CD14-positive monocyte (primary cell): Measurements from ENCODE around the gene APOC1. TPM values are rescaled to one million over a fixed set of nuclear protein-coding genes. Genes with fewer than 3 reads are reported as not detected.

Experiments
- DNase-seq, 3 donors: peaks; one replicate each; pipeline ENCODE4 v3.0.0-alpha.2; 2011 to 2022
- H2AFZ ChIP-seq: 2 replicates; pipeline ENCODE4 v1.6.0; 2012; ENCODE audit warnings: mild to moderate bottlenecking, low read depth, low read length, inconsistent platforms; ENCODE audit not compliant: insufficient read depth, poor library complexity, severe bottlenecking
- H3K27ac ChIP-seq, 2 donors: 1 replicate in 1 of 2; 2 replicates in 1 of 2; pipeline ENCODE4 v1.5.1; 2012 to 2013; ENCODE audit warnings: low read length in 2 of 2, control low read depth in 1 of 2, inconsistent platforms in 1 of 2, low read depth in 1 of 2, mild to moderate bottlenecking in 1 of 2
- H3K27me3 ChIP-seq, 2 donors: one replicate each; pipeline versions ENCODE4 v1.6.0 to v1.6.1; 2011 to 2013; ENCODE audit warnings: low read length in 2 of 2; ENCODE audit not compliant: control insufficient read depth in 2 of 2, insufficient read depth in 2 of 2
- H3K36me3 ChIP-seq, 2 donors: replicated peaks in 1 of 2; 1 replicate in 1 of 2; 2 replicates in 1 of 2; pipeline versions ENCODE4 v1.5.1 to v1.6.1; 2012 to 2013; ENCODE audit warnings: low read length in 2 of 2, control low read depth in 1 of 2, inconsistent platforms in 1 of 2, mild to moderate bottlenecking in 1 of 2; ENCODE audit not compliant: insufficient read depth in 2 of 2, control insufficient read depth in 1 of 2
- H3K4me1 ChIP-seq, 2 donors: 1 replicate in 1 of 2; 2 replicates in 1 of 2; pipeline versions ENCODE4 v1.5.1 to v1.6.1; 2012 to 2013; ENCODE audit warnings: low read length in 2 of 2, control low read depth in 1 of 2, inconsistent platforms in 1 of 2, mild to moderate bottlenecking in 1 of 2, moderate library complexity in 1 of 2; ENCODE audit not compliant: insufficient read depth in 2 of 2, control insufficient read depth in 1 of 2
- H3K4me2 ChIP-seq: replicated peaks from 2 replicates; pipeline ENCODE3; 2012; ENCODE audit warnings: low read length, moderate library complexity, mild to moderate bottlenecking; ENCODE audit not compliant: poor library complexity, severe bottlenecking; ENCODE audit errors: extremely low read depth
- H3K4me3 ChIP-seq, 3 experiments: fragments of 200-600 bp in 1 of 3; sonication (generic) in 1 of 3; replicated peaks in 1 of 3; 1 replicate in 2 of 3; 2 replicates in 1 of 3; pipeline ENCODE4 v1.5.1; 2011 to 2013; ENCODE audit warnings: low read length in 3 of 3, mild to moderate bottlenecking in 3 of 3, control low read depth in 2 of 3, low read depth in 2 of 3, inconsistent platforms in 1 of 3, moderate library complexity in 1 of 3
- H3K79me2 ChIP-seq: 2 replicates; pipeline ENCODE4 v1.6.0; 2012; ENCODE audit warnings: mild to moderate bottlenecking, control low read depth, inconsistent platforms, low read length, moderate library complexity; ENCODE audit not compliant: insufficient read depth
- H3K9ac ChIP-seq: 2 replicates; pipeline ENCODE4 v1.6.0; 2017; ENCODE audit warnings: low read length, mild to moderate bottlenecking; ENCODE audit not compliant: insufficient read depth, poor library complexity, severe bottlenecking
- H3K9me3 ChIP-seq, 2 donors: replicated peaks in 1 of 2; 1 replicate in 1 of 2; 2 replicates in 1 of 2; pipeline versions ENCODE4 v1.5.1 to v1.6.1; 2012 to 2013; ENCODE audit warnings: low read length in 2 of 2, control low read depth in 1 of 2; ENCODE audit not compliant: control insufficient read depth in 1 of 2, insufficient read depth in 1 of 2
- H4K20me1 ChIP-seq: 2 replicates; pipeline ENCODE4 v1.6.0; 2012; ENCODE audit warnings: mild to moderate bottlenecking, low read length, control low read depth, moderate library complexity; ENCODE audit not compliant: insufficient read depth
- H3K27ac Mint-ChIP-seq, 7 donors: one replicate each; pipeline ENCODE4 v1.8.0; 2020; ENCODE audit warnings: mild to moderate bottlenecking in 7 of 7, mixed read lengths in 7 of 7, moderate library complexity in 6 of 7, inconsistent platforms in 2 of 7
- H3K27me3 Mint-ChIP-seq, 3 donors: one replicate each; pipeline ENCODE4 v1.8.0; 2021 to 2022; ENCODE audit warnings: low read depth in 3 of 3, mild to moderate bottlenecking in 3 of 3, mixed read lengths in 3 of 3, moderate library complexity in 3 of 3, inconsistent platforms in 1 of 3
- H3K36me3 Mint-ChIP-seq, 2 donors: one replicate each; pipeline ENCODE4 v1.8.0; 2020; ENCODE audit warnings: mixed read lengths in 2 of 2, inconsistent platforms in 1 of 2, mild to moderate bottlenecking in 1 of 2
- H3K4me1 Mint-ChIP-seq: one replicate; pipeline ENCODE4 v1.8.0; 2020; ENCODE audit warnings: mild to moderate bottlenecking, mixed read lengths
- H3K4me3 Mint-ChIP-seq, 2 donors: one replicate each; pipeline ENCODE4 v1.8.0; 2020; ENCODE audit warnings: mild to moderate bottlenecking in 2 of 2, mixed read lengths in 2 of 2, moderate library complexity in 1 of 2
- H3K9me3 Mint-ChIP-seq, 7 donors: one replicate each; pipeline ENCODE4 v1.8.0; 2020 to 2022; ENCODE audit warnings: mixed read lengths in 7 of 7, mild to moderate bottlenecking in 6 of 7, moderate library complexity in 6 of 7, inconsistent platforms in 2 of 7
- WGBS: methylation state at CpG from one replicate; pipeline ENCODE4 v1.1.5; 2013; ENCODE audit warnings: missing lambda C conversion rate; ENCODE audit not compliant: insufficient coverage; 5-methylcytosine and 5-hydroxymethylcytosine counted together
- intact Hi-C, 2 donors: fragments of 100-400 bp; cut with micrococcal nuclease; formaldehyde crosslinking; loops; one replicate each; pipeline versions ENCODE4 v1.15.0 to v1.15.1; 2023
- polyA plus RNA-seq, 3 donors: library from polyadenylated mRNA; depleted of rRNA in 1 of 3; unstranded in 2 of 3; stranded (reverse) in 1 of 3; fragments of 300-500 nt in 2 of 3; fragments of >200 nt in 1 of 3; fragmentation: Illumina TruSeq in 2 of 3; gene quantifications; 1 replicate in 2 of 3; 2 replicates in 1 of 3; pipeline ENCODE4 v1.2.3, GENCODE V29; 2012 to 2021
- TF ChIP-seq, protein P1 (sequence below): fragments of 200-600 bp; IDR thresholded peaks from one replicate; pipeline ENCODE4 v1.8.0; 2022; ENCODE audit warnings: antibody characterized with exemption, mild to moderate bottlenecking

The APOC1 gene
- polyA plus RNA-seq, 3 donors, result 0.20 TPM; not detected in 2

DNA sequence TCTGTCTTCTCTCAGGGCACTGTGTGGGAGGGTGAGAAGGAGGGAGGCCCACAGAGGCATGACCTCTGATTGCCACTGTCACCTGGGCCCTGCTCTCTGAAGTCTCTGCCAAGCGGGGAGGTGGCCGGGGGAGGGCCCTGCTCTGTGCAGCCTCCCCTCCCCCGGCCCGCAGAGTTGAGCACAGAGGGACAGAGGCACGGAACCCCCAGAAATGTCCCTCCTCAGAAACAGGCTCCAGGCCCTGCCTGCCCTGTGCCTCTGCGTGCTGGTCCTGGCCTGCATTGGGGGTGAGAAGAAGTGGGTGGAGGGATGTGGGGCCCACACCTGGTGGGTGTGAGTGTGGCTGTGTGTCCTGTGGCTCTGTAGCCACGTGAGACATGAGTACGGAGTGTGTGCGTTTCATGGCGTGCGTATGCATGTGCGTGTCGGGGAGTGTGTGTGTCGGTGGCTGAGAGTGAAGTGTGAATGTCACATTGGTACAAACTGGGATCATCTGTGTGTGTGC, 27.7 kb downstream of the APOC1 start, which contains the start of gene APOC4:
APOC4 (plus strand) TSS at position 171 of the 505 bp plus-strand sequence; CDS start at position 212, 41 bp downstream.
- Histone ChIP-seq H3K9ac (no peak within 1 kb of the TSS), H3K4me3 (no peak within 1 kb of the TSS), H3K36me3 (no peaks in the 10 kb centered on the region), H3K27me3 (no peaks in the 10 kb centered on the region), H3K4me1 (peaks cover 9 to 15% of the 10 kb centered on the region in 2 donors), H4K20me1 (no peaks in the 10 kb centered on the region), H3K27ac (no peak within 1 kb of the TSS), H3K9me3 (no peaks in the 10 kb centered on the region), H3K4me2 (no peak within 1 kb of the TSS), H3K79me2 (no peaks in the 10 kb centered on the region), H2AFZ (no peak within 1 kb of the TSS)
- Mint-ChIP-seq H3K36me3 (peaks cover 0 to 2% of the 10 kb centered on the region in 2 donors), H3K27ac (peak within 1 kb of the TSS in 1 of 7 donors; percentile 4), H3K9me3 (no peaks in the 10 kb centered on the region), H3K4me3 (no peak within 1 kb of the TSS), H3K27me3 (peaks cover 3 to 7% (median 5%) of the 10 kb centered on the region in 3 donors), H3K4me1 (peaks cover 19% of the 10 kb centered on the region)
- DNase-seq, result no peak
- 94% methylated on average over 9 of the region's 14 CpGs for WGBS
- intact Hi-C loops, result no loop called here
- TF ChIP-seq, protein P1, sequence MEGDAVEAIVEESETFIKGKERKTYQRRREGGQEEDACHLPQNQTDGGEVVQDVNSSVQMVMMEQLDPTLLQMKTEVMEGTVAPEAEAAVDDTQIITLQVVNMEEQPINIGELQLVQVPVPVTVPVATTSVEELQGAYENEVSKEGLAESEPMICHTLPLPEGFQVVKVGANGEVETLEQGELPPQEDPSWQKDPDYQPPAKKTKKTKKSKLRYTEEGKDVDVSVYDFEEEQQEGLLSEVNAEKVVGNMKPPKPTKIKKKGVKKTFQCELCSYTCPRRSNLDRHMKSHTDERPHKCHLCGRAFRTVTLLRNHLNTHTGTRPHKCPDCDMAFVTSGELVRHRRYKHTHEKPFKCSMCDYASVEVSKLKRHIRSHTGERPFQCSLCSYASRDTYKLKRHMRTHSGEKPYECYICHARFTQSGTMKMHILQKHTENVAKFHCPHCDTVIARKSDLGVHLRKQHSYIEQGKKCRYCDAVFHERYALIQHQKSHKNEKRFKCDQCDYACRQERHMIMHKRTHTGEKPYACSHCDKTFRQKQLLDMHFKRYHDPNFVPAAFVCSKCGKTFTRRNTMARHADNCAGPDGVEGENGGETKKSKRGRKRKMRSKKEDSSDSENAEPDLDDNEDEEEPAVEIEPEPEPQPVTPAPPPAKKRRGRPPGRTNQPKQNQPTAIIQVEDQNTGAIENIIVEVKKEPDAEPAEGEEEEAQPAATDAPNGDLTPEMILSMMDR, result no peak

DNA sequence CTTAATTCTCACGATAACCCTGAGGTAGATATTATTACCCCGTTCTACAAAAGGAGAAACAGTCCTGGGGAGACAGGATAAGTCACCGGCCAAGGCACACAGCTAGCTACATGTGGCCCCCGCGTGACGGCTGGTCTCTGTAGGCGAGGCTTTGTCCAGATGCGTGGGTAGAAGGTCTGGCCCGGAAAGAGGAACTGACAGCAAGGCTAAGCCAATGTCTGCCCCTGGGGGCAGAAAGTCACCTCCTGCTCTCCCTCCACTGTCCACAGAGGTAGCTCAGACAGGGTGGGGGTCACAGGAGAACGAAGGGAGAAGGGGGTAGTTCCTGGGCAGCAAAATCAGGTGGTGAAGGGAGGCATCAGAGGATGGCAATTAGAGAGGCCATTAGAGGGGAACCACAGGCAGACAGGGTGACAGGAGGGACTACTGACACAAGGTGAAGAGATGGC, 29.4 kb downstream of the APOC1 start:
- H3K36me3 Mint-ChIP-seq, result peaks cover 3 to 7% of the 10 kb centered on the region in 2 donors
- Histone ChIP-seq H3K9ac (no peak overlapping the region), H3K36me3 (no peaks in the 10 kb centered on the region), H3K9me3 (no peaks in the 10 kb centered on the region), H3K79me2 (no peaks in the 10 kb centered on the region), H3K27me3 (no peaks in the 10 kb centered on the region), H3K27ac (no peak overlapping the region), H3K4me3 (no peak overlapping the region), H3K4me2 (no peak overlapping the region), H3K4me1 (peaks cover 9 to 15% of the 10 kb centered on the region in 2 donors), H2AFZ (peak overlapping the region; percentile 72), H4K20me1 (no peaks in the 10 kb centered on the region)
- H3K9me3 Mint-ChIP-seq, result no peaks in the 10 kb centered on the region
- 0% methylated on average over 5 of the region's 10 CpGs for WGBS
- DNase-seq, result peak; percentile 57 to 82 (median 65)
- H3K4me1 Mint-ChIP-seq, result peaks cover 20% of the 10 kb centered on the region
- peak overlapping the region in 1 of 2 donors; percentile 57 for H3K4me3 Mint-ChIP-seq
- H3K27ac Mint-ChIP-seq, result peak overlapping the region in 6 of 7 donors; percentile 58 to 91 (median 81)
- H3K27me3 Mint-ChIP-seq, result peaks cover 3 to 4% (median 3%) of the 10 kb centered on the region in 3 donors
- TF ChIP-seq, protein P1, result peak; percentile 13
- intact Hi-C loops, result no loop called here
